AG04449 (cell line): ENCODE measurements around the gene ARHGEF37.

Experiments used
- CTCF ChIA-PET: fragments of 350-600 bp; formaldehyde crosslinking; extraction: SDS; loops from one replicate; lab custom pipeline; 2021; ENCODE audit warnings: antibody characterized with exemption; lab: Yijun Ruan, JAX
- POLR2A ChIA-PET: fragments of 400-600, 350-600 bp; formaldehyde crosslinking; extraction: SDS; loops from one replicate; lab custom pipeline; 2020; ENCODE audit warnings: antibody characterized with exemption, inconsistent platforms; lab: Yijun Ruan, JAX
- DNase-seq: peaks from one replicate; pipeline ENCODE4 v3.0.0-alpha.2; 2010; ENCODE audit warnings: low read depth, low spot score
- H3K4me3 ChIP-seq: 2 replicates; pipeline ENCODE4 v1.5.1; 2011; ENCODE audit warnings: low read depth, mild to moderate bottlenecking, control low read depth, low read length
- TF ChIP-seq, protein P1 (sequence below): IDR thresholded peaks from one replicate; pipeline ENCODE4 v1.5.1; 2011; ENCODE audit warnings: mild to moderate bottlenecking, moderate library complexity, low read length, control low read depth, inconsistent platforms; ENCODE audit not compliant: insufficient read depth; ENCODE audit errors: missing control alignments

Gene ARHGEF37

DNA sequence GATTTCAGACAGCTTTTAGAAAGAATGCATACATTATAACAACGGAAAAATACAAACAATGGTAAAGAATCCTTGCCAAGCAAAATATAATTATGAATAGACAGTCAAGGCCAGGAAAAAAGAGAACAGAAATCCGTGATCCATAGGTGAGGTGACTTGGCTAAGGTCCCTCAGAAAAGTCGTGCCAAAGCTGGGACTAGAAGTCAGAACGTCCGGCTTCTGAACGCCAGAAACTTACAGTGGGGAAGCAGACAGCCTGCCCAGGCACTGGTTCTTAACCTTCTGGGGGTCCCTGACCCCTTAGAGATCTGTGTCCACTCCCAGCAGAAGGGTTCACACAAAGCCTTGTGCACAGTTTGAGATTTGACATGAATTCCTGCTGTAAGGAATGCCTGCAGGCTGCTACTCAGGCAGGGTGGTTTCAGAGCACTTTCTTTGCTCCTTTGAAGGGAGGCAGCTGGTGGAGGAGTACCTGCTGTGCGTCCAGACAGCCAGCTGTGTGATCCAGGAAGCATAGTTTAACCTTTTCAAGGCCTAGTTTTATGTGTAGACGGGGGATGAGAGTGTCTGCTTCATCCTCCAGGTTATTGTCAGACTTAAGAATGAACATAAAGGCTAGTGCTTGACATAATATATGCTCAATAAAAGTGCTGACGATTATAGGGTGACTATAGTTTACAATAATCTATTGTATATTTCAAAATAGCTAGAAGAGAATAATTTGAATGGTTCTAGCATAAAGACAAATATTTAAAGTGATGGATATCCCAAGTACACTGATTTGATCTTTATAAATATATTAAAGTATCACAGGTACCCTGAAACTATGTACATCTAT is 852 bp downstream of the ARHGEF37 start:
- H3K4me3 ChIP-seq: peak overlapping the region; percentile 57; the same call in 1 of the 2 replicates
- CTCF ChIA-PET: interaction anchor here (0.7 to 6.9 kb wide), 8 partner anchors 8 to 216 kb away, joined by 3 to 36 read pairs (median 4); no protein-coding TSS in a partner anchor
- TF ChIP-seq, protein P1, sequence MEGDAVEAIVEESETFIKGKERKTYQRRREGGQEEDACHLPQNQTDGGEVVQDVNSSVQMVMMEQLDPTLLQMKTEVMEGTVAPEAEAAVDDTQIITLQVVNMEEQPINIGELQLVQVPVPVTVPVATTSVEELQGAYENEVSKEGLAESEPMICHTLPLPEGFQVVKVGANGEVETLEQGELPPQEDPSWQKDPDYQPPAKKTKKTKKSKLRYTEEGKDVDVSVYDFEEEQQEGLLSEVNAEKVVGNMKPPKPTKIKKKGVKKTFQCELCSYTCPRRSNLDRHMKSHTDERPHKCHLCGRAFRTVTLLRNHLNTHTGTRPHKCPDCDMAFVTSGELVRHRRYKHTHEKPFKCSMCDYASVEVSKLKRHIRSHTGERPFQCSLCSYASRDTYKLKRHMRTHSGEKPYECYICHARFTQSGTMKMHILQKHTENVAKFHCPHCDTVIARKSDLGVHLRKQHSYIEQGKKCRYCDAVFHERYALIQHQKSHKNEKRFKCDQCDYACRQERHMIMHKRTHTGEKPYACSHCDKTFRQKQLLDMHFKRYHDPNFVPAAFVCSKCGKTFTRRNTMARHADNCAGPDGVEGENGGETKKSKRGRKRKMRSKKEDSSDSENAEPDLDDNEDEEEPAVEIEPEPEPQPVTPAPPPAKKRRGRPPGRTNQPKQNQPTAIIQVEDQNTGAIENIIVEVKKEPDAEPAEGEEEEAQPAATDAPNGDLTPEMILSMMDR: no peak
- DNase-seq: no peak
- POLR2A ChIA-PET: no interaction called here

DNA sequence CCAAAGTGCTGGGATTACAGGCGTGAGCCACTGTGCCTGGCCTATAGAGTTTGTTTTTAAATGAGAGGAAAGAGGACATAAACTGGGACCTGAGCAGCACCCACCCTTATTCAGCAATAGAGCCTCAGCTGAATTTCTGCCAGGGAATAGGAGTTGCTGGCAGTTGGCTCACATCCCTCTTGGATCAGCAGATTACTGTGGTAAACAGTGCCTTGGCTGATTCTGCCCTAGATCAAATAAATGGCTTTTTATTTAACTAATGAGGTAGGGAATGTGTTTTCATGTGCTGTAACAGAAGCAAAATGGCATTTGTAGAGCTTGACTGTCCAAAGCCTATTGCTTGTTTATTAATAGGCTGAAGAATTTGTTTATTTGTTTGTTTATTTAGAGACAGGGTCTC is 2.1 kb downstream of the ARHGEF37 start:
- POLR2A ChIA-PET: interaction anchor here (0.8 kb wide), 1 partner anchor 147 kb away, joined by 3 read pairs; no protein-coding TSS in a partner anchor
- DNase-seq: no peak
- no peak overlapping the region for H3K4me3 ChIP-seq

DNA sequence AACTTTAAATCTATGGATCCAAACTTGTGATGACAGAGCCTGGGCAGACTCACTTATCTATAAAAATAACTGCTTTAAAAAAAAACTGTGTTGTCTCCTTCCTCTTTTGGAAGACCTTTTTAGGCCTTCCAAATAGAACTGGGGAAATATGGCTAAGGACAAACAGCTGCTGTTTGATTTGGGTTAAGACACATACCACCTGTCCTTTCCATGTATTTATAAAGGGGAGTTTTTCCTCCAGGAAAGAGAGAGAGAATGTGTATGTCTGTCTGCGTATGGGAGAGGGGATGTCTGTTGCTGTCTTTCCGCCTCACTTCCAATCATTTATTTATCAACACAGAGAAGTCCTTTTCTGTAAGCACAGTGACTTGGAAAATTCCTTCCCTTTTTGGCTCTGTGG is 2.8 kb downstream of the ARHGEF37 start:
- ChIA-PET POLR2A (no interaction called here), CTCF (interaction anchor here (1.2 to 1.5 kb wide), 2 partner anchors 19 to 263 kb away, joined by 3 read pairs; no protein-coding TSS in a partner anchor)
- TF ChIP-seq, protein P1: no peak
- DNase-seq: no peak
- H3K4me3 ChIP-seq: no peak overlapping the region

More for the DNA sequence above, 2.1 kb downstream of the ARHGEF37 start:
- TF ChIP-seq, protein P1: no peak
- CTCF ChIA-PET: interaction anchor here (0.9 to 6.9 kb wide), 5 partner anchors 18 to 263 kb away, joined by 3 to 36 read pairs (median 3); no protein-coding TSS in a partner anchor

DNA sequence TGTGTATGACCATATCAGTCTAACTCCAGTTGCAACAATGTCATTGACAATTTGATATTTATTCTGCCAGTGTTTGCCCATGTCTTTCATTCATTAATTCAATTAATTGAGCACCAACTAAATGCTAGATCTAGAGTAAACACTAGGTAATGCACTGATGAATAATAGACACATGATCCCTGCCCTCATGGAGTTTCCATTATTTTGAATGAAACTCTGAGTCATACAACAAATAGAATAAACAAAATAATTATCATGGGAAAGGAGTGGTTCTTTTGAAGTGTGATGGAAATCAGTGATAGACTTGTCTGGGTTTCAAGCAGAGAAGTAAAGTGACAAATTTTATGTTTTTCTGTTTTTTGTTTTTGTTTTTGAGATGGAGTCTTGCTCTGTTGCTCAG is 4.6 kb downstream of the ARHGEF37 start:
- ChIA-PET POLR2A (no interaction called here), CTCF (interaction anchor here (1.2 kb wide), 1 partner anchor 21 kb away, joined by 3 read pairs; no protein-coding TSS in a partner anchor)
- DNase-seq: no peak
- no peak overlapping the region for H3K4me3 ChIP-seq
- TF ChIP-seq, protein P1: no peak

DNA sequence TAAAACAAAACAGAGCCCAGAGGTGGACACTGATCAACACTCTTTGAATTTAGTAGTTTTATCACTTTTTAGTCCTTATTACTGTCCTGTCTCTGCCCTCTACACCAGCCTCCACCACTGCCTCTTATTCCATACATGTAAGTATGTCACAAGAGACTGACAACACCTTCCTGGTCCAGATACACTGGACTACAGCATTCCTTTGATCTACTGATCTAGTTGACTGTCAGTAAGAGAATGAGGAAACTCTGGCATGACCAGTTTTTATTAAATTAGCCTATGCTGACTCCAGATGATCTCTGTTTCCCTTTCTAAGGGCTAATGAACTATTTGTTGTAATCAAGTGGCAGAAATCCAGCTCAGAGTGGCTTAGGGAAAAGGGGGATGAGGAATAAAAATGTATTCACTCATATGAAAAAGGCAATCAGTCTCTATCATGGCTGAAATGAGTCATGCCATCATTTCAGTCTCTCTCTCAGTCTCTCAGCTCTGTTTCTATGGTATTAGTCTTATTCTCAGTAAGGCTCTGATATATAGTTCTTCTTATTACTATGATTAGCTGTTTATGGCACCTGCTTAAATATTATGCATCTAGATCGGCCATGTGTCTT is 5.5 kb downstream of the ARHGEF37 start:
- no peak for DNase-seq
- POLR2A ChIA-PET: no interaction called here
- H3K4me3 ChIP-seq: no peak overlapping the region
- CTCF ChIA-PET: interaction anchor here (1.1 to 1.7 kb wide), 3 partner anchors 10 to 22 kb away, joined by 3 to 5 read pairs (median 4); no protein-coding TSS in a partner anchor
- TF ChIP-seq, protein P1: no peak

DNA sequence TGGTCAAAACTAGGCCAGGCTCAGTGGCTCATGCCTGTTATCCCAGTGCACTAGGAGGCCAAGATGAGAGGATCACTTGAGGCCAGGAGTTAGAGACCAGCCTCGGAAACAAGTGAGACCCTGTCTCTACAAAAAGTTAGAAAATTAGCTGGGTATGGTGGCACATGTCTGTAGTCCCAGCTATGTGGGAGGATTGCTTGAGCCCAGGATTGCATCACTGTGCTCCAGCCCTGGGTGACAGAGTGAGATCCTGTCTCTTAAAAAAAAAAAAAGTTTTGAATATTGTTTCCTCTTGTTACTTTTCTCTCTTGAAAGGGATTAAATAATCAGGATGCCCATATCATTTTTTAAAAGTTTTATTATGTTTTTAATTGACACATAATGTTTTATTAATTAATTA is 7.6 kb downstream of the ARHGEF37 start:
- no peak for DNase-seq
- ChIA-PET CTCF (interaction anchor here (0.6 to 1.9 kb wide), 6 partner anchors 12 to 221 kb away, joined by 3 to 7 read pairs (median 4); no protein-coding TSS in a partner anchor), POLR2A (no interaction called here)
- TF ChIP-seq, protein P1: no peak
- no peak overlapping the region for H3K4me3 ChIP-seq
